ENCODE data around the gene GRIK1.

GRIK1 gene

DNA sequence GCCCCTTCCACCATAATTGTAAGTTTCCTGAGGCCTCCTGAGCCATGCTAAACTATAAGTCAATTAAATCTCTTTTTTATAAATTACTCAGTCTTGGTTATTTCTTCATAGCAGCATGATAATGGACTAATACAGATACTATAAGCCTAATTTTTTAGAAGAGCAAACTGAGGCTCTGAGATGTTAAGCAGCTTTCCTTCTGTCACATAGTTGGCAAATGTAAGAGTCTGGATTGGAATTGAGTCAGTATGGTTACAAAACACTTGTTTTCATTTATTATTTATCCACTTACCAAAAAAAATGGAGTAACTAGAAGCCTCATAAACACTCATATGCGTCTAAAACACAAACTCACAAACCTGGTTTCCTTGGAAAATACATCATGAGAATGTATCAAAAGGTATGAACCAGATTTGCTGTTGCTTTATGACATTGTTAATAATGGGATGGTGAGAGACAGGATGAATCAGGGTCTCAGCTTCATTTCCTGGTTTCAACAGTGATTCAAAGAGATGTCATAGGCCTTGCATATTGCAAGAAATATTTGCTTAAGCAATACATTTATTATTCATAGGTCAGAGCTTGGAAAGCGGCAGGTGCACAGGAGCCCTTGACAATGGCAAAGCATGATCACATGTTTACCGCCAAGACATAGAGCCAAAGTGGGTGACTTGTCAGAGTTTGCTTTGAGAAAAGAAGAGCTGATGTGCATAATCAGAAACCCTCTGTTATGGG is 221.5 kb downstream of the GRIK1 start:
- WGBS (ENCODE audit: extremely low coverage, insufficient coverage, insufficient read length): no CpG with 5 or more reads among the region's 3 CpGs
- no peak overlapping the region for H4K12ac ChIP-seq (ENCODE audit: low read depth, low read length)

GRCh38 chr21:29717659-29718058 is 222.1 kb downstream of the GRIK1 start:
- no peaks in the 10 kb centered on the region for H3K4me1 ChIP-seq (ENCODE audit: control insufficient read depth in 1 of 2, insufficient read depth in 2 of 2, low read length in 2 of 2)
- no peak overlapping the region for H3K4me2 ChIP-seq (ENCODE audit: low read length)
- no peaks in the 10 kb centered on the region for H3K27me3 ChIP-seq (ENCODE audit: insufficient read depth, low read length)
- no peak overlapping the region for H4K8ac ChIP-seq (ENCODE audit: low read depth, low read length)
- H2AK5ac ChIP-seq (ENCODE audit: low read length): no peak overlapping the region
- no peak overlapping the region for H3K23ac ChIP-seq (ENCODE audit: low read length)
- no peak overlapping the region for H3K18ac ChIP-seq (ENCODE audit: low read length)
- no peak overlapping the region for H3K4ac ChIP-seq (ENCODE audit: low read depth, low read length)
- no CpG with 5 or more reads among the region's 1 CpG for WGBS (ENCODE audit: extremely low coverage, insufficient coverage, insufficient read length)
- H2BK12ac ChIP-seq (ENCODE audit: low read length): no peak overlapping the region
- H4K91ac ChIP-seq (ENCODE audit: low read depth, low read length): no peak overlapping the region
- H3K36me3 ChIP-seq (ENCODE audit: control insufficient read depth in 1 of 2, insufficient read depth in 2 of 2, low read length in 2 of 2): no peaks in the 10 kb centered on the region
- H3K14ac ChIP-seq (ENCODE audit: low read length): no peak overlapping the region
- DNase-seq: no peak
- H3K27ac ChIP-seq (ENCODE audit: low read depth, low read length): no peak overlapping the region
- no peak overlapping the region for H4K12ac ChIP-seq (ENCODE audit: low read depth, low read length)
- H3K9me3 ChIP-seq (ENCODE audit: insufficient read depth, low read depth, low read length): peaks cover 4% of the 10 kb centered on the region
- no peak overlapping the region for H3K4me3 ChIP-seq (ENCODE audit: low read depth, low read length)
- no peak overlapping the region for H2BK120ac ChIP-seq (ENCODE audit: insufficient read depth, low read length, poor library complexity)
- no peak overlapping the region for H2BK5ac ChIP-seq (ENCODE audit: low read depth, low read length, poor library complexity)
- no peak overlapping the region for H3K9ac ChIP-seq (ENCODE audit: low read length)
- H3K79me2 ChIP-seq (ENCODE audit: control insufficient read depth, insufficient read depth, low read length, poor library complexity): no peaks in the 10 kb centered on the region
- H2AFZ ChIP-seq (ENCODE audit: insufficient read depth, low read length, poor library complexity): no peak overlapping the region
- H3K79me1 ChIP-seq (ENCODE audit: low read length): no peaks in the 10 kb centered on the region

More for the DNA sequence above, 221.5 kb downstream of the GRIK1 start:
- Histone ChIP-seq H4K8ac (ENCODE audit: low read depth, low read length) (no peak overlapping the region), H2AFZ (ENCODE audit: insufficient read depth, low read length, poor library complexity) (no peak overlapping the region), H4K91ac (ENCODE audit: low read depth, low read length) (no peak overlapping the region), H3K9ac (ENCODE audit: low read length) (no peak overlapping the region), H3K14ac (ENCODE audit: low read length) (no peak overlapping the region), H3K36me3 (ENCODE audit: control insufficient read depth in 1 of 2, insufficient read depth in 2 of 2, low read length in 2 of 2) (no peaks in the 10 kb centered on the region), H3K4me1 (ENCODE audit: control insufficient read depth in 1 of 2, insufficient read depth in 2 of 2, low read length in 2 of 2) (no peaks in the 10 kb centered on the region), H3K79me2 (ENCODE audit: control insufficient read depth, insufficient read depth, low read length, poor library complexity) (no peaks in the 10 kb centered on the region), H2BK120ac (ENCODE audit: insufficient read depth, low read length, poor library complexity) (no peak overlapping the region), H2BK5ac (ENCODE audit: low read depth, low read length, poor library complexity) (no peak overlapping the region), H3K27me3 (ENCODE audit: insufficient read depth, low read length) (no peaks in the 10 kb centered on the region), H3K18ac (ENCODE audit: low read length) (no peak overlapping the region), H3K4ac (ENCODE audit: low read depth, low read length) (no peak overlapping the region), H3K9me3 (ENCODE audit: insufficient read depth, low read depth, low read length) (peaks cover 4% of the 10 kb centered on the region), H2BK12ac (ENCODE audit: low read length) (no peak overlapping the region), H3K4me2 (ENCODE audit: low read length) (no peak overlapping the region), H3K27ac (ENCODE audit: low read depth, low read length) (no peak overlapping the region), H2AK5ac (ENCODE audit: low read length) (no peak overlapping the region), H3K79me1 (ENCODE audit: low read length) (no peaks in the 10 kb centered on the region), H3K4me3 (ENCODE audit: low read depth, low read length) (no peak overlapping the region), H3K23ac (ENCODE audit: low read length) (no peak overlapping the region)
- no peak for DNase-seq

DNA sequence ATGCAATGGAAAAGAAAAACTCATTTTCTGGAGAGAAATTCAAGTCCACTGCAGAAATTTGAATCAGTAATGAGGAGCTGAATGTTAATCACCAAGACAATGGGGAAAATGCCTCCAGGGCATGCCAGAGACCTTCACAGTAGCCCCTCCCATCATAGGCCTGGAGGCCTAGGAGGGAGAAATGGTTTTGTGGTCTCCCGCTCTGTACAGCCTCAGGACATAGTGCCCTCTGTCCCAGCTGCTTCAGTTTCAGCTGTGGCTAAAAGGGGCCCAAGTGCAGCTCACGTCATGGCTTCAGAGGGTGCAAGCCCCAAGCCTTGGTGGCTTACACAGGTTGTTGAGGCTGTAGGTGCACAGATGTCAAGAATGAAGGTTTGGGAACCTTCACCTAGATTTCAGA is 223.0 kb downstream of the GRIK1 start:
- Histone ChIP-seq H4K91ac (ENCODE audit: low read depth, low read length) (no peak overlapping the region), H3K27me3 (ENCODE audit: insufficient read depth, low read length) (no peaks in the 10 kb centered on the region), H3K23ac (ENCODE audit: low read length) (no peak overlapping the region), H2BK120ac (ENCODE audit: insufficient read depth, low read length, poor library complexity) (no peak overlapping the region), H3K4me3 (ENCODE audit: low read depth, low read length) (no peak overlapping the region), H3K4me1 (ENCODE audit: control insufficient read depth in 1 of 2, insufficient read depth in 2 of 2, low read length in 2 of 2) (no peaks in the 10 kb centered on the region), H3K36me3 (ENCODE audit: control insufficient read depth in 1 of 2, insufficient read depth in 2 of 2, low read length in 2 of 2) (no peaks in the 10 kb centered on the region), H3K79me1 (ENCODE audit: low read length) (no peaks in the 10 kb centered on the region), H3K27ac (ENCODE audit: low read depth, low read length) (no peak overlapping the region), H4K12ac (ENCODE audit: low read depth, low read length) (no peak overlapping the region), H4K8ac (ENCODE audit: low read depth, low read length) (no peak overlapping the region), H3K18ac (ENCODE audit: low read length) (no peak overlapping the region), H2BK12ac (ENCODE audit: low read length) (no peak overlapping the region), H2AK5ac (ENCODE audit: low read length) (no peak overlapping the region), H3K9ac (ENCODE audit: low read length) (no peak overlapping the region), H3K14ac (ENCODE audit: low read length) (no peak overlapping the region), H2BK5ac (ENCODE audit: low read depth, low read length, poor library complexity) (no peak overlapping the region), H3K79me2 (ENCODE audit: control insufficient read depth, insufficient read depth, low read length, poor library complexity) (no peaks in the 10 kb centered on the region), H2AFZ (ENCODE audit: insufficient read depth, low read length, poor library complexity) (no peak overlapping the region), H3K9me3 (ENCODE audit: insufficient read depth, low read depth, low read length) (peaks cover 4% of the 10 kb centered on the region), H3K4ac (ENCODE audit: low read depth, low read length) (no peak overlapping the region), H3K4me2 (ENCODE audit: low read length) (no peak overlapping the region)
- WGBS (ENCODE audit: extremely low coverage, insufficient coverage, insufficient read length): no CpG with 5 or more reads among the region's 2 CpGs
- DNase-seq: no peak

DNA sequence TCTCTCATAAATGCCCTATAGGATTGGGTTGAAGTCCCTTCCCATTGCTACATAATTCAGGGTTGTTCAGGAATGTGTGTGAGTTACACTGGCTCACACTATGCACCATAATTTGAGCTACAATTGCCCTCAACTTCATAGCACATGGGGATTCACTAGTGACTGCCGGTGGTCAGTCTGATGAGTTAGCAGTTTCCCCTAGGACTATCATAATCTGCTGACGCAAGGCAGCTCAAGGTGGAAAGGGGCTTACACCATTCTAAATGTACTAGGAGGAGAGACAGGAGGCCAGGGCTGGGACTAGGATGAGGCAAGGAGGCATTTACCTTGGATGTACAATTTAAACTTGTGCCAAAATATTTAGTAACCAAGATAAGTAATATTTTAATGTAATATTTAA is 224.7 kb downstream of the GRIK1 start:
- Histone ChIP-seq H2BK5ac (ENCODE audit: low read depth, low read length, poor library complexity) (no peak overlapping the region), H3K4me3 (ENCODE audit: low read depth, low read length) (no peak overlapping the region), H3K9ac (ENCODE audit: low read length) (no peak overlapping the region), H2AFZ (ENCODE audit: insufficient read depth, low read length, poor library complexity) (no peak overlapping the region), H3K23ac (ENCODE audit: low read length) (no peak overlapping the region), H3K9me3 (ENCODE audit: insufficient read depth, low read depth, low read length) (peaks cover 4% of the 10 kb centered on the region), H3K36me3 (ENCODE audit: control insufficient read depth in 1 of 2, insufficient read depth in 2 of 2, low read length in 2 of 2) (no peaks in the 10 kb centered on the region), H2AK5ac (ENCODE audit: low read length) (no peak overlapping the region), H4K12ac (ENCODE audit: low read depth, low read length) (no peak overlapping the region), H3K14ac (ENCODE audit: low read length) (no peak overlapping the region), H4K91ac (ENCODE audit: low read depth, low read length) (no peak overlapping the region), H3K4ac (ENCODE audit: low read depth, low read length) (no peak overlapping the region), H3K4me2 (ENCODE audit: low read length) (no peak overlapping the region), H3K27ac (ENCODE audit: low read depth, low read length) (no peak overlapping the region), H2BK120ac (ENCODE audit: insufficient read depth, low read length, poor library complexity) (no peak overlapping the region), H3K79me2 (ENCODE audit: control insufficient read depth, insufficient read depth, low read length, poor library complexity) (no peaks in the 10 kb centered on the region), H4K8ac (ENCODE audit: low read depth, low read length) (no peak overlapping the region), H3K18ac (ENCODE audit: low read length) (no peak overlapping the region), H3K79me1 (ENCODE audit: low read length) (no peaks in the 10 kb centered on the region), H3K27me3 (ENCODE audit: insufficient read depth, low read length) (no peaks in the 10 kb centered on the region), H3K4me1 (ENCODE audit: control insufficient read depth in 1 of 2, insufficient read depth in 2 of 2, low read length in 2 of 2) (no peaks in the 10 kb centered on the region), H2BK12ac (ENCODE audit: low read length) (no peak overlapping the region)
- no CpG with 5 or more reads among the region's 2 CpGs for WGBS (ENCODE audit: extremely low coverage, insufficient coverage, insufficient read length)
- no peak for DNase-seq

Measured in trophoblast cell (in vitro differentiated cells and primary cell).